ENCODE results near the gene CHD6.

Gene CHD6

DNA sequence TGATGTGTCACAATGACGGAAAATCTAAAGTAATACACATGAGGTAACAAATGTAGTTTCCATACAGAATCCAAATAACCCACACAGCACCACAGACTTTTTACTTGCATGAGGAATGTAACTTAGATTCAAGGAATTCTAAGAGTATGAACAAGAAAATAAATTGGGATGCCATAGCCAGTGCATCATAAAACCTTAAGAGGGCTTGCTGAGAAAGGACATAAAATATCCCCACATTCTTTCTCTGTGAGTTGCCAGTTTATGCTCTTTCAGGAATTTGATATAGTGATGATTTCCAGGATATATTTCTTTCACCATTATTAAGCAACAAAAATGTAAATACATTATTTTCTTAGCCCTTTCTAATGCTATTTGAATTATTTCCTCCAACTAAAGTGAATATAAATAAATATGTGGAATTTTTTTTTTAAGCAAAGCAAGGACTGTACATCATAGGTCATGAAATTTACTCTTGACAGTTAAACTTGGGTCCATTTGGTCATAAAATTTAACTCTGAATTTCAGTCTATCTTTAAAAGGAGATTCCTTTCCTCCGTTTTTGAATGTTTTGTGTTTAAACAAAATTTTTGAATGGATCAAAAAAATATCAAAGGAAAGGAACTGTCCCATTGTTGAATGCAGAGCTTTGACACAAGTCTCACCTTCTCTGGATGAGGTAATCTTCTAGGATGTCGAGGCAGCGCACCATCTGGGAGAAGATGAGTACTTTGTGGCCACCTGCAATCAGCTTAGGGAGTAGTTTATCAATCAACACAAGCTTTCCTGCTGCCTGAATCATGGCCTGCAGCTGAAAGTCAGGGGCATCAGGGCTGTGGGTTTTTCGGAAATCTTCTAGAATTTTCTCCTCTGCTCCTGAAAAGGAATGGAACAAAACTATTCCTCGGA, 135.3 kb downstream of the CHD6 start:
- H3K4me3 ChIP-seq (ENCODE audit: low read length): no peak overlapping the region
- no peak for DNase-seq (ENCODE audit: low read depth, low spot score)

DNA sequence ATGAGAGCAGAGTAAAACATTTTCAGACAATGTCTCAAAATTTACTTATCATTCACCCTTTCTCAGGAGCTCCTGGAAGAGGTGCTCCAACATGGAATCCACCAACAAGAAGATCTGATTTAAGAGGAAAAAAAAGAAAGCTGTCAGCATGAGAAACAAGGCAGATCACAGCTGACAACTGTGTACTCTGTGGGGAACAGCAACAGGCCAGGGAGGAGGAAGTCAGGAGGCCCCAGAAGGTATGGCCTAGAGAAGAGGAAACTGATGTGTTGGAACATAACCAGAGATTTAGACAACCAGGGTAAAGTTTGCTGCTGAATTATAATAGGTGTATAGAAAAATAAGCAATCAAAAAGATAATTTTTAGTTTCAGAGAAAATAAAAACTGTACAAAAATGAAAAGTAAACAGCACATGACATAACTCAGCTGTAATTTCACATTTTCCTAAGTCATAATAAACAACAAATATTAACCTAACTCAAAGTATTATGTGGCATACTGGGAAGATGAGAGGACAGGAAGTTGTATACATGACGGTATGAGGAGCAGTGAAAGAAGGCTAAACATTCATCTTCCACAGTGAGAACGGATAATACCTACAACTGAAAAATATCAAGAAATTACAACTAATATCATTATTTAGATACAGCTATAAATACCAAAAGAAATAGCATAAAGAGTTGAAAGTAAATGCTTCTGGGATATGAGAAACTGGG, 138.0 kb downstream of the CHD6 start:
- no peak overlapping the region for H3K4me3 ChIP-seq (ENCODE audit: low read length)
- DNase-seq (ENCODE audit: low read depth, low spot score): peak; percentile 22

DNA sequence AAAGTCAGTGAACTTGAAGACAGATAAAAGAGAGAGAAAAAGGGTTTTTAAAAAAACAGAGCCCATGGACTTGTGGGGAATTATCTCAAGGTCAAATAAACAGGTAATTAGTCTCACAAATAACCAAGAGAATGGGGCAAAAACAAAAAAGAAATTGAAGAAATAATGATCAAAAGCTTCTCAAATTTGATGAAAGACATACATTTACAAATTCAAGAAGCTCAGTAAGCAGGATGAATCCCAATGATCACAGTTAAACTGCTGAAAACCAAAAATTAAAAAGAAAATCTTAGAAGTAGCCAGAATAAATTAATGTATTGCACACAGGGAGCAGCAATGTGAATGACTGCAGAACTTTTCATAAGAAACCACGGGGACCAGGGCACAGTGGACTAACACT, 139.1 kb downstream of the CHD6 start:
- no peak overlapping the region for H3K4me3 ChIP-seq (ENCODE audit: low read length)
- no peak for DNase-seq (ENCODE audit: low read depth, low spot score)

DNA sequence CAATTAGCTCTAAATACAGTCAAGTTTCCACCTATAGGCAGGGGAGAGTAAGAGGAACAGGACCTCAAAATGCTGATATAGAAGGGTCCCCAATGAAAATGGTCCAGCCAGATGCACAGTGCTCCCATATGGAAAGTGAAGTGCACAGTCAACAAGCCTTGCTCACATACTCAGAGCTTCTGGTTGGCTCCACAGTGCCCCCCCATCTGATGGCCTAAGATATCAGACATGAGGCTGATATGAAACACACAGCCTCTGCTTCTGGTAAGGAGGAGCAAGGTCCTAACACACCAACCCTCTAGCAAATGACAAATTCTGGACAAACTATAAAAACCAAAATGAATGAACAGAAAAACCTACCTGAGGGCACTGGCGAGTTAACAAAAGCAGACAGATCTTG, 140.2 kb downstream of the CHD6 start:
- no peak overlapping the region for H3K4me3 ChIP-seq (ENCODE audit: low read length)
- no peak for DNase-seq (ENCODE audit: low read depth, low spot score)

DNA sequence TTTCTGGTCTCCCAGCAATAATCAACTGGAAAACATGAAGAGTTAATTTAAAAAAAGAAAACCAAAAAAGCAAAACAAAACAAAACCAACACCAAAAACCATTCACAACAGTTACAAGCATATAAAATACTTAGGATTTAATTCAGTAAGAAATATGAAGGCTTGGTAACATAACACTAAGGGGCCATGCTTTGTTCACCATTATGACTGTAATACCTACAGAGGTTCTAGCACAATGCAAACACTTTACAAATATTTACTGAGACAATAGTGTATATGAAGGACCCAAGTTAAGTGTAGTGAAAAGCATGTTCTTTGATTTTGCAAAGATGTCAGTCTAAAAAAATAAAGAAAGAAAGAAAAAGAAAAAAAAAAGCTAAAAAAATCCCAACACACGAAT, 141.7 kb downstream of the CHD6 start:
- DNase-seq (ENCODE audit: low read depth, low spot score): no peak
- H3K4me3 ChIP-seq (ENCODE audit: low read length): no peak overlapping the region

DNA sequence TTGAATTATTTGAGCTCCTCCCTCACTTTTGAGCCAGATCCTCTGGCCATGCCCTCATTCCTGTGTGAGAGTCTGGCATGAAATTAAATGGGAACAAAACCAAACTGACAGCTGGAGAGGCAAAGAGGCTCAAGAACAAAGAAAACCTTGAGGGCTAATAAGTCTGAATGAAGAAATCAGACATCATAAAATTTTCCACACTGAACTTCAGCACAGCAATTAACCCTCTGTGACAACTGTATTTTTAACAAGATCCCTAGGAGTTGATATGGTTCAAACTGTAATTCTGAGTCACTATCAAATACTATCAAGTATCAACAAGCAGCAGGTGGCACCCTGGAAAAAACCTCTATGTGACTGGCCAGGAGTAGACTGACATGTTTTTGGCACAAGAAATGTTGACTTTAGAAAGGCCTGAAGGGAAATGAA, 142.2 kb downstream of the CHD6 start:
- DNase-seq (ENCODE audit: low read depth, low spot score): no peak
- H3K4me3 ChIP-seq (ENCODE audit: low read length): no peak overlapping the region

DNA sequence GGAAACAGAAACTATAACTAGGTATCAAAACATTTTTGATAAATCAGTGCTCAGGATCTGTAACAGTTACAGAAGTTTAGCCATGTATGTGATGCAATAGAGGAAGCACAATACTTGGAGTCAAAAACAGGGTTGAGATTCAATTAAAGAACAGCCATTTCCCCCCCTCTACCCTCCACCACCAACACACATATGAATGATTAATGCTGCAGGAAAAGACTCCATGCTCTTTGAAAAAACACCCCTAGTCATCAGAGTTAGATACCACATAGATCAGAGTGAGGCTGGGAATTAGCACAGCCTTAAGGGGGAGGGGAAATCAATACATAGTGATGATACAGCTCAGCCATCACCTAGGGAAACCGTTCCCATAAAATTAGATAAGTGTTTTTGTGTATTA, 142.7 kb downstream of the CHD6 start:
- no peak for DNase-seq (ENCODE audit: low read depth, low spot score)
- no peak overlapping the region for H3K4me3 ChIP-seq (ENCODE audit: low read length)

DNA sequence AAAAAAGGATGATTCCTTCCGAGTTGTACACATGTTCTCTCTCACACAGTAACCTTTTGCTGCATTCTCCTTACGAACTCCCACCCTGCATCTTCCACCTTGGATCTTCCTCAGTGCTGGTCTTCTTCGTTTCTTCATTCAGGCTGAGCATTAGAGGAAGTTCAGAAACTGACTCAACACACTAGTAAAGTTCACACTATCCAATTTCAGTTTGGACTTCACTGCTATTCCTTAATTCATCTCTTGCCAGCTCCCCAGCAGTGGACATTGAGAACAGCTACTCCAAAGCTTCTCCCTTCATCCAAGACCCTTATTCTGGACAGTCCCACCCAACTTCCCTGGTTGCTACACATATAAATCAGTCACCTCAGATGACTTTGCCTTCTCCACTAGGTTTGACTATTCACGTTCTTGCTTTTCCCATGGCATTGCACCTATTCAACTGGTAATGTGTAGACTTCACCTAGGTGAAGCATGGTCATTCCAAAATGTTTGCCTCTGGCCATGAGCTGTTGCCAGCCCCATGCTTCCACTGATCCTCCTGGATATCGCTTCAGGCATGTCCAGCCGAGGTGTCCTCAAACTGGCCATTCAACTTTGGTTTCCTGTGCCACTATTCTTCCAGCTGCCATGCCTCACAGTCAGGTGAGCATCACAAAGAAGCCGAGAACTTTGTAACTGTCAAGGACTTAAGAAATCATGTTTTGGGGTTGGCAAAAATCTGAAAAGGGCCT, 147.6 kb downstream of the CHD6 start:
- H3K4me3 ChIP-seq (ENCODE audit: low read length): no peak overlapping the region
- DNase-seq (ENCODE audit: low read depth, low spot score): no peak

DNA sequence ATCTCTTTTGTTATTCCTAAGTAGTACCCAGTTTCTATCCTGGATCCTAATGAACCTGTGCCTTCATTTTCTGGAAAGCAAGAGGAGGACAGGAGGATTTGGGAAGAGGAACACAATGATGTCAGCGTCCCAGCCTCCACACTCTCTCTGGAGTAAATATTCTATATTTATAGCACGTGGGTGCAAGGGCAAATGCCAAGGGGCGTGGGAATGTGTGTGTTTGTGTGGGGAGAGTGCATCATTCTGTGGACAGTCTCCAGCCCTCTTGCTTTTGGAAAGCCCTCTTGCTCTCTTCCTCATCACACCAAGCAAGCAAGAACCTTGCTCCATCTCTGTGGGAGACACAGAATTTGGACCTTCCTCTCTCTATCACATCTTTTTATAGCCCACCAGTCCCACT, 148.3 kb downstream of the CHD6 start:
- no peak for DNase-seq (ENCODE audit: low read depth, low spot score)
- H3K4me3 ChIP-seq (ENCODE audit: low read length): no peak overlapping the region

DNA sequence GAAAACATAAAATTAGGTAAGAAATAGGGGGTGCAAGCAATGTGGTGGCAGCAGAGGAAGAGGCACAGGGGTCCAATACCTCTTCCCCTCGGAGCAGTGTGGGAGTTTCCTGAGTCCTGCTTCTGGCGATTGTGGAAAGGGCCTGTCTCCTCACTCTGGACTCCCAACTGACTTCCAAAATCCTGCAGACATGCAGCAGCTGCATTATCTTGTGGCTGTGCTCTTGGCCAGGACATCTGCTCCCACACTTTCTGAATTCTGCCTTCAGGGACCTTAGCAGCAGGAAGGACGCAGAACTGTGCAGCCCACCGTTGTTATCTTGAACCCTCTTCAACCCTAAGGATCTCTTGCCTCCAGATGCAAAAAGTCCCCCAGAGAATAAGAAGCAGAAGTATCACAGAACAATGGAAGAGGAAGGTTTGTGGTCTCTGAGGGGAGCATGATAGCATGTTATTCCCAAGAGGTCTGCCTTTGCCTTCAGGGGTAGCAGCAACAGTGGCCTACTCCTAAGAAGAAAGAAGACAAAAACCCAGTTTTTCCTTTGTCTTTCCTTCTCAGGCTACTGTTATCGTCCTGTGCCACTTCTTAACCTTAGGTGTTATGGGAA, 149.1 kb downstream of the CHD6 start:
- no peak for DNase-seq (ENCODE audit: low read depth, low spot score)
- no peak overlapping the region for H3K4me3 ChIP-seq (ENCODE audit: low read length)

DNA sequence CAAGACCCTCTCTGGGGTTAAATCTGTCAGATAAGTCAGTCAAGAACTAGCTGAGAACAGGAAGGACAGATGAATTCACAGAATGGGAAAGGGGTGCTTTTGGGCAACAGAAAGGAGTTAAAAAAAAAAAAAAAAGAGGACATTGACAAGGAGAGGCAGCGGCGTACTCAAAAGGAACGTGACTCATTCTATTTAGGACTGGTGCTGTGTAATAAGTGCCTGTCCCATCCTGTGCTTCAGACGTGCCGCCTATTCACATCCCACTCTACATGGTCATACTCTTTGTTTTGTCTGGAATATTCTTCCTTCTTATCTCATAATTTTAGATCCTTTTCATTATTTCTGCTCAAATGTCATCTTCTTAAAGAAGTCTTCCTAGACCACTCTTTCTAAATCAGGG, 150.5 kb downstream of the CHD6 start:
- no peak for DNase-seq (ENCODE audit: low read depth, low spot score)
- H3K4me3 ChIP-seq (ENCODE audit: low read length): no peak overlapping the region

DNA sequence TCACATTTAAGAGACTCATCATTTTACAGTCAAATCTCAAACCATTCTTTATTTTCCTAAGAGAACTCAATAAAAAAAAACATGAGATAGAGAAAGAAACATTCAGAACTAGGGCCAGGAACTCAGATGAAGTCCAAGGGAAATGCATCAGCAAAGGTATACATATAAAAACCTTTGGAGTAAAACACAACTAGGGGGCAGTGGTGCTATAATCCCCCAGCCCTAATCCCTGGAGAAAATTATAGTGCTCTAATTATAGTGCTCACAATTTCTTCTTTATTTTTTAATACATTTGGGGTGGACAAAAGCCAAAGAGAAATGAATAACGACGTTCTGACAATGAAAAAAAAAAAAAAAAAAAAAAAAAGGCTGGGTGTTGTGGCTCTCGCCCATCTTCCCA, 151.0 kb downstream of the CHD6 start:
- no peak for DNase-seq (ENCODE audit: low read depth, low spot score)

DNA sequence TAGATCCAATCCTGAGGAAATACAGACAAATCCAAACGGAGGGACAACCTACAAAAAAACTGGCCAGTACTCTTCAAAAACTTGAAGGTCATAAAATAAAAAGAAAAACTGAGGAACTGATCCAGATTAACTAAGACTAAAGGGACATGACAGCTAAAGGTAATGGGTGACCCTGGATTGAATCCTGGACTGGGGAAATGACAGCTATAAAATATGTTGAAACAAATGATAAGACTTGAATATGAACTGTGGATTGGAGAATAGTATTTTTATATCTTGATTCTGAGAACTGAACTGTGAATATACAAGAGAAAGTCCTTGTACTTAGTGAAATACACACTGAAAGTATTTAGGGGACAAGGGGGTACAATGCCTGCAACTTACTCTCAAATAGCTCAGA, 154.6 kb downstream of the CHD6 start:
- H3K4me3 ChIP-seq (ENCODE audit: low read length): no peak overlapping the region
- DNase-seq (ENCODE audit: low read depth, low spot score): no peak

More for the DNA sequence above, 151.0 kb downstream of the CHD6 start:
- H3K4me3 ChIP-seq (ENCODE audit: low read length): no peak overlapping the region

DNA sequence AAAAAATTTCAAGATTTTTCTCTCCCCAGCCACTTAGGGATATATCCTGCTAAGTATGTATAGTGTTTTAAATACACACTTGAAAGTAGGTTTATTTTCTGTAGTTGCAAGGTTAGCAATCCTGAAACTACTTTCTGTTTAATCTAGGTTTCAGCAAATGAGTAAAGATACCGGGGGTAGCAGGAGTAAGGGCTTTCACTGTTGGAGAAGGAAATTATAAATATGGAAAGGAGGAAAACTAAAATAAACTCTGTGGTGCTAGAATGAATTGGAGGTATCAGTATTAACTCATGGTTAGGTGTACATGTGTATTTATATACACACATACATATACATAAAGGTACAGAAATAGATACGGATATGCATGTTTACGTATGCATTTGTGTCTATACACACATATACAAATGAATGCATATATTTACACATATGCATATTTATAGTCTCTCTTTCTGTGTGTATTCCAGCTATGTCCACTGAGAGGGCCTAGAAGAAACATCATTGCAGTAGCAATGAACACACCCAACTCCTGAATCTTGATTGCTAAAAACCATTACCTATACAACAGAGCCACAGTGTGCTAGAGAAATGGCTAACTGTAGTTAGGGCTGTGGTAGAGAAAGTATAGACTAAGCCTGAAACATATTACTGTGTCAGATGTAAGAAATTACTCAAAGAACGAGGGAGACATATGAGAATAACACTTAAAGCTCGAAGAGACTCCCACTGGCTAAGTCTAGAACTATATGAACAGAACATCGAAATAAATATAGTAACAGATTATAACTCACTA, 155.6 kb downstream of the CHD6 start:
- DNase-seq (ENCODE audit: low read depth, low spot score): no peak
- no peak overlapping the region for H3K4me3 ChIP-seq (ENCODE audit: low read length)

DNA sequence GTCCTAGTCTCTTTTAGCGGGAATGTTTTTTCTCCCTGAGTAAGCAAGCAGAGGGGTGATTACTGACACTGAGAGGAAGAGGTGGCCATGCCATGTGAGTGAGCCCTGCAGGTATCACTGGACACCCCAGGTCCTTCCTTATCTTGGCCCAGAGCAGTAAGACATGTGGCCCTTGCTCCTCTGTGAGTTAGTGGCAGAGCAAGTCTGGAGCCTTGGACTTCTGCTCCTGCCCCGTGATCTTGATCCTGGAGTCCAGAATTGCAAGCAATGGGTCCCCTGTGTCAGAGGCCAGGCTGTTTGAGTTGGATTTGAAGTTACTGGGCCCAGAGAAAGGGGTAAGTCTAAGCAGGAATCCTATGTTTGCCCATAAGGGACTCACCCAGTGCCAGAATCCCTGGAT, 159.4 kb downstream of the CHD6 start:
- no peak overlapping the region for H3K4me3 ChIP-seq (ENCODE audit: low read length)

DNA sequence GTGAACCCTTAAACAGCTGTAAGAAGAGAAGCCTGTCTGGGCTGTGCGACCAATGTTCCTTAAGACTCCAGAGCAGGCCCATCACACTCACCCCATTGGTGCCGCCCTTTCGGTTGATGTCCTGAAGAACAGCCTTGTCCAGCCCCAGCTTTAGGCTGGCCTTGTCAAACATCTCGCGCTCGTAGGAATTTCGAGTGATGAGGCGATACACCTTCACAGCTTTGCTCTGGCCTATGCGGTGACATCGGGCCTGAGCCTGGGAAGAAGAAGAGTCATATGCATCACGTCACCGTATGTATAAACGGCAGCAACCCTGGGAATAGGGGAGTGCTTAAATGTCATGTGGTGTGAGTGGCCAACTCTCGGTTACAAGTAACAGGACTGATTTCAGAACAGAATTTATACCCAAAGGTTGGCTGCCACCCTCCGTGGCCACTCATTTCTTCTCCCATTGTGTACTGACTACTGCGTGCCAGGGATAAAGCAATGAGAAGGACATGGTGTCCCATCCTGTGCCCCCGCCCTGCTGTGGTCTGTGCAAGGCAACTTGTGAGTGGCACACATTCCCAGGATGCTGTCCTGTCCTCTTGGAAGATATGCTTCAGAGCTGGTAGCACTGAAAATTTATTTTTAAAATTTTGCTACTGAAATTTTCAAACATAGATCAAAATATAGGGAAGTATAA, 160.9 kb downstream of the CHD6 start:
- DNase-seq (ENCODE audit: low read depth, low spot score): no peak

More for the DNA sequence above, 159.4 kb downstream of the CHD6 start:
- DNase-seq (ENCODE audit: low read depth, low spot score): no peak

DNA sequence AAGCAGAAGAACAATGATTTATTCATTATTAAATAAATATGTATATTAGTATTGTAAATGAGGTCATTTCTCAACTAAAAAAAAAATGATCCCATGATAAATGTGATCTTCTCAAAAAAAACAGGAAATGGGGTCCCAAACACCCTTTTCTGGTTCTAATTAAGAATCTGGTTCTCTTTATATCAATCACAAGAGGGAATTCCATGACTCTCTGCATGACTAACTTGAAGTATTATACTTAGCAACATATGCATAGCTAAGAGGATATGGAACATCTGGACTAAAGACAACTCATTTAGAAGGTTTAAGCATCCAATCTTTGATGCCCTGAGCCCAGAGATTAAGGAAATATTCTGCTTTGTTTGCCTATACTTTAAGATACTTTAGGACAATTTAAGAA, 161.8 kb downstream of the CHD6 start:
- no peak for DNase-seq (ENCODE audit: low read depth, low spot score)

More for the DNA sequence above, 160.9 kb downstream of the CHD6 start:
- H3K4me3 ChIP-seq (ENCODE audit: low read length): no peak overlapping the region

DNA sequence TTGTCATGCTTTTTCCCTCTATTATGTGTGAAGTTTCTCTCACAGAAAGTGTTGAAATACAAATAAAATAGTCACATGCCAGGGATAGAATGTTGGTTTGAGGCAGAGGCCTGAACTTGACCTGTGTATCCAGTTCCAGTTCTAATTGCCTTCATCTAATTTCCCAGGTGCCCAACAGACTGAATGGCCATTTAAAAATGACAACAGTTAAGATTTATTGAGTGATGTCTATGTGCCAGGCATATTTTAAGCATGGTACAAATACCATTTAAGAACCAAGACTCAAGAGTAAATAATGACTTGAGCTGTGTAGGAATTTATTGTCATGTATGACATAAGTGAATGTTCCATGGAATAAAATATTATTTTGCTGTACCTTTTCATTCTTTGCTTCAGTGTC, 163.9 kb downstream of the CHD6 start:
- DNase-seq (ENCODE audit: low read depth, low spot score): no peak
- H3K4me3 ChIP-seq (ENCODE audit: low read length): no peak overlapping the region

More for the DNA sequence above, 161.8 kb downstream of the CHD6 start:
- no peak overlapping the region for H3K4me3 ChIP-seq (ENCODE audit: low read length)
